MCF 10A (cell line): ENCODE results near the gene RPS16. TPM values are rescaled to one million over a fixed set of nuclear protein-coding genes. Genes with fewer than 3 reads are reported as not detected.

ENCODE experiments used
- BruUV-seq: library from RNA; stranded (reverse); fragments of 400-500 nt; replicated peaks from 2 replicates; lab custom pipeline; 2021; lab: Mats Ljungman, UMichigan
- CTCF ChIA-PET: fragments of 300-600 bp; sonication (Branson Sonifier 250); formaldehyde crosslinking; extraction: SDS; loops from one replicate; lab custom pipeline; 2021; ENCODE audit warnings: antibody characterized with exemption, inconsistent platforms; lab: Yijun Ruan, JAX
- POLR2A ChIA-PET: fragments of 300-600, 350-650 bp; sonication (Branson Sonifier 250); formaldehyde crosslinking; extraction: SDS; loops from one replicate; lab custom pipeline; 2020; ENCODE audit warnings: antibody characterized with exemption, inconsistent platforms; lab: Yijun Ruan, JAX
- DNase-seq: peaks from one replicate; pipeline ENCODE4 v3.0.0-alpha.2; 2018; ENCODE audit not compliant: unreplicated experiment
- H3K27ac Mint-ChIP-seq: one replicate; pipeline ENCODE4 v1.8.0; 2022; ENCODE audit warnings: mild to moderate bottlenecking, low read depth, mixed read lengths; ENCODE audit not compliant: unreplicated experiment
- H3K27me3 Mint-ChIP-seq: one replicate; pipeline ENCODE4 v1.8.0; 2022; ENCODE audit warnings: mixed read lengths; ENCODE audit not compliant: insufficient read depth, unreplicated experiment
- H3K36me3 Mint-ChIP-seq: one replicate; pipeline ENCODE4 v1.8.0; 2022; ENCODE audit warnings: mild to moderate bottlenecking, moderate library complexity, mixed read lengths; ENCODE audit not compliant: insufficient read depth, unreplicated experiment
- H3K4me1 Mint-ChIP-seq: one replicate; pipeline ENCODE4 v1.8.0; 2022; ENCODE audit warnings: mixed read lengths; ENCODE audit not compliant: insufficient read depth, unreplicated experiment
- H3K4me3 Mint-ChIP-seq: one replicate; pipeline ENCODE4 v1.8.0; 2022; ENCODE audit warnings: mild to moderate bottlenecking, moderate library complexity, mixed read lengths; ENCODE audit not compliant: unreplicated experiment
- H3K9me3 Mint-ChIP-seq: one replicate; pipeline ENCODE4 v1.8.0; 2022; ENCODE audit warnings: mixed read lengths; ENCODE audit not compliant: unreplicated experiment
- CTCF ChIP-seq: fragments of 200-600 bp; IDR thresholded peaks from one replicate; pipeline ENCODE4 v1.8.0; 2022; ENCODE audit warnings: antibody characterized with exemption, mild to moderate bottlenecking; ENCODE audit not compliant: unreplicated experiment
- intact Hi-C: fragments of 100-400 bp; cut with micrococcal nuclease; formaldehyde crosslinking; loops from 2 replicates; pipeline ENCODE4 v1.14.1; 2022
- total RNA-seq: library from RNA; stranded (reverse); gene quantifications from 2 replicates; pipeline ENCODE4 v1.2.3, GENCODE V29; 2022

The RPS16 gene
- total RNA-seq, 1 experiment from 2014 or later, result 2,909 TPM

- BruUV-seq, result TSS peak; percentile 54
- TF ChIP-seq CTCF, result peak; percentile 98
Measured at GRCh38 chr19:39397360-39398296, 38.1 kb downstream of the RPS16 start.

GRCh38 chr19:39390751-39391437 lies 44.9 kb downstream of the RPS16 start, which contains the start of the genes MED29 and PAF1:
TSS of gene MED29 (plus strand) at chr19:39391378. CDS start at chr19:39391423, 45 bp downstream.
TSS of gene PAF1 (minus strand) at chr19:39391106. CDS start at chr19:39390864, 242 bp downstream.
- H3K27ac Mint-ChIP-seq, result peak within 1 kb of the TSS; percentile 98
- peak within 1 kb of the TSS; percentile 93 for H3K4me3 Mint-ChIP-seq
- peaks cover 74% of the 10 kb centered on the region for H3K36me3 Mint-ChIP-seq
- CTCF ChIA-PET, result interaction anchor here (0.7 to 2.3 kb wide), 2 partner anchors 21 to 117 kb away, joined by 3 to 14 read pairs; partner anchors contain the start of gene PLEKHG2
- POLR2A ChIA-PET, result interaction anchor here (0.5 to 3.2 kb wide), 31 partner anchors 9 to 1117 kb away, joined by 3 to 44 read pairs (median 4); partner anchors contain the start of genes EID2B, GGN, PLEKHG2 and RPS16
- no peaks in the 10 kb centered on the region for H3K27me3 Mint-ChIP-seq
- H3K4me1 Mint-ChIP-seq, result peaks cover 12% of the 10 kb centered on the region
- intact Hi-C loops, result loop anchor here (2.0 to 5.0 kb wide), 2 partner anchors 40 to 49 kb away; partner anchors contain the start of gene SAMD4B
- TF ChIP-seq CTCF, result no peak
- no peaks in the 10 kb centered on the region for H3K9me3 Mint-ChIP-seq
- BruUV-seq, result no TSS peak
- DNase-seq, result peak; percentile 100

More at GRCh38 chr19:39397360-39398296, 38.1 kb downstream of the RPS16 start:
- Mint-ChIP-seq H3K27me3 (no peaks in the 10 kb centered on the region), H3K4me3 (peak overlapping the region; percentile 10), H3K4me1 (peaks cover 40% of the 10 kb centered on the region), H3K9me3 (no peaks in the 10 kb centered on the region), H3K27ac (peak overlapping the region; percentile 92), H3K36me3 (peaks cover 26% of the 10 kb centered on the region)
- ChIA-PET CTCF (interaction anchor here (0.6 to 4.2 kb wide), 20 partner anchors 9 to 448 kb away, joined by 3 to 80 read pairs (median 4); partner anchors contain the start of genes EID2B, PLEKHG2 and ZFP36), POLR2A (interaction anchor here (0.6 to 5.0 kb wide), 15 partner anchors 10 to 405 kb away, joined by 3 to 121 read pairs (median 4); partner anchors contain the start of genes EID2B, PLEKHG2, RPS16 and SAMD4B)
- DNase-seq, result peak; percentile 92
- intact Hi-C loops, result loop anchor here (1.0 to 5.0 kb wide), 2 partner anchors 14 to 135 kb away; partner anchors contain the start of gene EID2B

- intact Hi-C loops, result loop anchor here (2.0 to 5.0 kb wide), 2 partner anchors 40 to 48 kb away; partner anchors contain the start of gene SAMD4B
- H3K36me3 Mint-ChIP-seq, result peaks cover 79% of the 10 kb centered on the region
- TF ChIP-seq CTCF, result no peak
- TSS peak; percentile 44 for BruUV-seq
- H3K4me3 Mint-ChIP-seq, result peak overlapping the region; percentile 93
- no peaks in the 10 kb centered on the region for H3K27me3 Mint-ChIP-seq
- POLR2A ChIA-PET, result interaction anchor here (0.7 to 3.2 kb wide), 20 partner anchors 8 to 214 kb away, joined by 3 to 44 read pairs (median 6); partner anchors contain the start of genes PLEKHG2, RPS16, SAMD4B and SUPT5H
- peak overlapping the region; percentile 98 for H3K27ac Mint-ChIP-seq
- H3K9me3 Mint-ChIP-seq, result no peaks in the 10 kb centered on the region
- CTCF ChIA-PET, result interaction anchor here (0.7 to 2.3 kb wide), 2 partner anchors 21 to 118 kb away, joined by 3 to 14 read pairs; partner anchors contain the start of gene PLEKHG2
- DNase-seq, result peak; percentile 70
- H3K4me1 Mint-ChIP-seq, result peaks cover 12% of the 10 kb centered on the region
Measured at GRCh38 chr19:39390451-39390750, 45.3 kb downstream of the RPS16 start.
